Measurements from ENCODE around the gene TAS2R30.

TAS2R30 gene

GRCh38 chr12:11170810-11171144 is 36.3 kb upstream of the TAS2R30 start:
- TF ChIP-seq CTCF (IDR thresholded peaks at IDR 0.05; ENCODE audit: extremely low read depth, missing control alignments): no peak
- no peak for DNase-seq (ENCODE audit: low spot score)

- no peak for TF ChIP-seq CTCF (IDR thresholded peaks at IDR 0.05; ENCODE audit: extremely low read depth, missing control alignments)
These were observed 31.9 kb upstream of the TAS2R30 start for GRCh38 chr12:11166300-11166699.

GRCh38 chr12:11164384-11164783 is 29.9 kb upstream of the TAS2R30 start:
- no peak for DNase-seq (ENCODE audit: low spot score)
- TF ChIP-seq CTCF (IDR thresholded peaks at IDR 0.05; ENCODE audit: extremely low read depth, missing control alignments): no peak

More at GRCh38 chr12:11166300-11166699, 31.9 kb upstream of the TAS2R30 start:
- DNase-seq (ENCODE audit: low spot score): no peak

GRCh38 chr12:11162502-11162901 is 28.1 kb upstream of the TAS2R30 start:
- no peak for TF ChIP-seq CTCF (IDR thresholded peaks at IDR 0.05; ENCODE audit: extremely low read depth, missing control alignments)
- no peak for DNase-seq (ENCODE audit: low spot score)

GRCh38 chr12:11158885-11159444 is 24.5 kb upstream of the TAS2R30 start:
- TF ChIP-seq CTCF (IDR thresholded peaks at IDR 0.05; ENCODE audit: extremely low read depth, missing control alignments): no peak

GRCh38 chr12:11154400-11154925 is 20.0 kb upstream of the TAS2R30 start:
- DNase-seq (ENCODE audit: low spot score): no peak
- TF ChIP-seq CTCF (IDR thresholded peaks at IDR 0.05; ENCODE audit: extremely low read depth, missing control alignments): no peak

More at GRCh38 chr12:11158885-11159444, 24.5 kb upstream of the TAS2R30 start:
- DNase-seq (ENCODE audit: low spot score): no peak

GRCh38 chr12:11152725-11153124 is 18.3 kb upstream of the TAS2R30 start:
- DNase-seq (ENCODE audit: low spot score): no peak
- TF ChIP-seq CTCF (IDR thresholded peaks at IDR 0.05; ENCODE audit: extremely low read depth, missing control alignments): no peak

Measured in GM20000 (cell line).